Urinary bladder (tissue), 4 donors: ENCODE data around the gene PDPN. TPM values are rescaled to one million over a fixed set of nuclear protein-coding genes. Genes with fewer than 3 reads are reported as not detected.
"Not testable (repeated sequence)": the region's sequence is repeated elsewhere in the genome, so short reads cannot be mapped to it uniquely, and the experiment has no call there.

Experiments
- DNase-seq: peaks from one replicate; pipeline ENCODE4 v3.0.0-alpha.2; 2015; ENCODE audit errors: extremely low spot score
- H3K27ac ChIP-seq: one replicate; pipeline ENCODE4 v1.5.1; 2013; ENCODE audit warnings: low read depth, mild to moderate bottlenecking, moderate library complexity
- H3K36me3 ChIP-seq: one replicate; pipeline ENCODE4 v1.6.1; 2013; ENCODE audit warnings: mild to moderate bottlenecking, moderate library complexity; ENCODE audit not compliant: insufficient read depth
- H3K4me1 ChIP-seq: one replicate; pipeline ENCODE4 v1.6.1; 2013; ENCODE audit warnings: mild to moderate bottlenecking, moderate library complexity; ENCODE audit not compliant: insufficient read depth
- H3K4me3 ChIP-seq: one replicate; pipeline ENCODE4 v1.5.1; 2013; ENCODE audit warnings: low read depth, low read length
- WGBS: extraction: QIAGEN DNeasy Blood & Tissue Kit; methylation state at CpG from one replicate; pipeline ENCODE4 v1.1.7; 2013; 5-methylcytosine and 5-hydroxymethylcytosine counted together
- polyA plus RNA-seq: library from polyadenylated mRNA; stranded (reverse); fragments of 200-250 nt; gene quantifications from one replicate; pipeline ENCODE4 v1.2.3, GENCODE V29; 2013
- total RNA-seq: library from RNA; depleted of rRNA; stranded (reverse); fragments of >200 nt; gene quantifications from one replicate; pipeline ENCODE4 v1.2.3, GENCODE V29; 2014
- donor health status: healthy with polysubstance abuse.
- donor health status: healthy.

PDPN gene
- total and polyA plus RNA-seq, 2 donors = 19.1 to 96.8 TPM

DNA sequence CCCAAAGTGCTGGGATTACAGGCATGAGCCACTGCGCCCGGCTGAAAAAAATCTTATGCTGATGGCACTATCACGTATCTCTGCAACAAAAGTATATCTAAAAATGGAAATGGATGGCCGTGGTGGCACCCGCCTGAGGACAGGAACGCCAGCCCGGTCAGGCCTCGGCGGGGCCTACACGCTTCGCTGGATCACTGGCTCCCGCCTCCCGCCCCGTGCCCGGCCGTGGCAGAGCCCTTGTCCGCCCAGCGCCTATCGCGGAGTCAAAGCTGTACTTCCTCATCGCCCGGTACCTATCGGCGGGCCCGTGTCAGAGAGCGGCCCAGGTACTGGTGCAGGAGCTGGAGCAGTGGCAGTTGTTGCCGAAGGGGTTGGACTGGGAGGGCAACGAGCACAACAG, 28.8 kb upstream of the PDPN start:
- Histone ChIP-seq H3K4me1 (no peaks in the 10 kb centered on the region), H3K27ac (no peak overlapping the region), H3K4me3 (no peak overlapping the region), H3K36me3 (no peaks in the 10 kb centered on the region)
- 98% methylated on average over 28 of the region's 28 CpGs for WGBS
- DNase-seq = no peak

DNA sequence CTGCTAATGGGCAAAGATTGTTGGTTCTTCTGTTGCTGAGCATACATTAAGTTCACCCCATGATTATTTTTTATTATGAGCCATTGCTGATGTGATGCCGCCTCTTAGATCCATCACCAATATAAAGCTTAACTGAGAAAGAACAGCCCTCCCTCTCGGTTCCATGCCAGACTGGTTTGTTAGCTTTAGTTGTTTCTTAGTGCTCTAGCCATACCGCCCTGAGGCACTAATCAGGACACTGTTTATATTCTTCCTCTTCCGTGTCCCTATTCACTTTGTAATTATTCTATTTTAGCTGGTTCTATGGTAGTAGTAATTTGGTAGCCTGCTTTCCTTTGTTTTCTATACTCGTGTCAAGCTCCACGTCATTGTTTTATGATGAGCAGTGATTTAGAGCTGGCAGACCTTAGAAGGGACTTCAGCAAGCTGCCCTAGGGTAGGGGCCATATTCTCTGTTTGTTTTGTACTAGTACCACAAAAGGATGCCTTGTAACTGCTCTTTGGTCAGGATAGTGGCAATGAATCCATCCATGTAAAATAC, 27.3 kb upstream of the PDPN start:
- no peak for DNase-seq
- Histone ChIP-seq H3K36me3 (no peaks in the 10 kb centered on the region), H3K4me1 (no peaks in the 10 kb centered on the region), H3K4me3 (no peak overlapping the region), H3K27ac (no peak overlapping the region)
- WGBS = 64% methylated on average over 6 of the region's 6 CpGs

DNA sequence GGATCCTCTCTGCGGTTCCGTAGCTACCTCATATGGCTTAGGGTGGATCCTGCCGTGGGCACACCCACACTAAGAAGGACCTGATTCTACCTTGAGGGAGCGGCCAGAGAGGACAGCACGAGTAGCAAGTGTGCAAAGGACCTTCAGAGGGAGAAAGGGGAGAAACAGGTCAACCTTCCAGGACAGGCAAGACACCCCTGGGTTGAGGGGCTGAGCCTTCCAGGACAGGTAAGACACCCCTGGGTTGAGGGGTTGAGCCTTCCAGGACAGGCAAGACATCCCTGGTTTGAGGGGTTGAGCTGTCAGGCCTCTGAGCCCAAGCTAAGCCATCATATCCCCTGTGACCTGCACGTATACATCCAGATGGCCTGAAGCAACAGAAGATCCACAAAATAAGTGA, 23.1 kb upstream of the PDPN start:
- 92% methylated on average over 6 of the region's 6 CpGs for WGBS
- no peak for DNase-seq

DNA sequence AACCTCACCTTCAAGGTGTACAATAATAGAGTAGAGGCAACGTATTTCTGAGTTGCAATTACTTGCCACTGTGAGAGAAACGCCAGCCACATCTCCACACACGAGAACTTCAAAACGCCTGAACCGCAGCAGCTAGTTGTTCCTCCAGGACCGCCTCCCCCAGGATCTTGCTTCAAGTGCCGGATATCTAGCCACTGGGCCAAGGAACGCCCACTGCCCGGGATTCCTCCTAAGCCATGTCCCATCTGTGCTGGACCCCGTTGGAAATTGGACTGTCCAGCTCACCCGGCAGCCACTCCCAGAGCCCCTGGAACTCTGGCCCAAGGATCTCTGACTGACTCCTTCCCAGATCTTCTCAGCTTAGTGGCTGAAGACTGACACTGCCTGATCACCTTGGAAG, 20.7 kb upstream of the PDPN start:
- WGBS = 91% methylated on average over 11 of the region's 11 CpGs
- H3K4me1 ChIP-seq, DNase-seq, H3K27ac ChIP-seq, H3K4me3 ChIP-seq, H3K36me3 ChIP-seq: not testable (repeated sequence)

More for the DNA sequence above, 23.1 kb upstream of the PDPN start:
- no peak overlapping the region for H3K4me3 ChIP-seq
- H3K36me3 ChIP-seq = no peaks in the 10 kb centered on the region
- H3K27ac ChIP-seq = no peak overlapping the region
- no peaks in the 10 kb centered on the region for H3K4me1 ChIP-seq

DNA sequence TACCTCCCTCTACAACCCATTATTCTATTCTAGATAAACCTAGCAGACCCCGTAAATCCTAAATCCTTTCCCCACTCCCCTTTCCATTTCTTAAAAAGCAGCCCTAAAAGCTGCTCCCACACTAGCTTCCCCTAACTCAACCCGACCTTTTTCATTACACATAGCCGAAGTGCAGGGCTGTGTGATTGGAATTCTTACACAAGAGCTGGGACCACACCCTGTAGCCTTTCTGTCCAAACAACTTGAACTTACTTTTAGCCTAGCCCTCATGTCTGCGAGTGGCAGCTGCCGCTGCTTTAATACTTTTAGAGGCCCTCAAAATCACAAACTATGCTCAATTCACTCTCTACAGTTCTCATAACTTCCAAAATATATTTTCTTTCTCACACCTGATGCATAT, 19.6 kb upstream of the PDPN start:
- no peak for DNase-seq
- H3K36me3 ChIP-seq = no peaks in the 10 kb centered on the region
- H3K4me3 ChIP-seq = no peak overlapping the region
- no peaks in the 10 kb centered on the region for H3K4me1 ChIP-seq
- 75% methylated on average over 5 of the region's 5 CpGs for WGBS
- H3K27ac ChIP-seq = no peak overlapping the region

DNA sequence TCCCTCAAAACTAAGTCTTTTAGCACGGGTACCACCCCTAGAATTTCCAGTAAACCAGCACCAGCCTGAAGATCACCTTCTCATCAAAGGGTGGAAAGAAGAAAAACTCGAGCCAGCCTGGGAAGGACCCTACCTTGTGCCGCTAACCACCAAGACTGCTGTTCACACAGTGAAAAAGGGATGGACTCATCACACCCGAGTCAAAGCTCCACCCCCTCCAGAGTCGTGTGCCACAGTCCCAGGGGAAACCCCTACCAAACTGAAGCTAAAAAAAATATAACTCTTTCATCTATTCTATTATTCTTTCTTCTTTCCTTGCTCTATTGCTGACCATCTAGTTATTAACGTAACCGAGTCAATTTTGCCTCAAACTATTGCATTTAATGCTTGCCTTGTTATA, 13.2 kb upstream of the PDPN start:
- not testable (repeated sequence) for H3K27ac ChIP-seq, DNase-seq, H3K36me3 ChIP-seq, H3K4me3 ChIP-seq, H3K4me1 ChIP-seq
- WGBS = 59% methylated on average over 7 of the region's 7 CpGs

DNA sequence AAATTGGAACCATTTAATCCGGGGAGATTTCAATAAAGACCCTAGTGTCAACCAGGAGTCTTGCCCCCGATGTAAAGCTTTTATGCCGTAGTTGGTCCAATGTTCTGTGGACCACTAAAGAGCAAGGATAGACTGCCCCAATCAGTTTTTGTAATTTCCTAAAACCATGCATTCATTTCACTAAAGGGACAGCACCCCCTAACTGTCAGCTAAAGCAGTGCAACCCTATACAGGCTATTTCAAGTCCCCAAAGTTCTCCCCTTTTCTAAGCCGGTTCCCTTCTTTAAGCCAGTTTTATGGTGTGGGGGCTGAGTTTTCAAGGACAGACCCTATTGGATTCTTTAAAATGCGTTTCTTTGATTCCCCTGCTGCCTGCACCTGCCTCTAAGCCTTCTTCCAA, 12.7 kb upstream of the PDPN start:
- 71% methylated on average over 5 of the region's 5 CpGs for WGBS
- Histone ChIP-seq H3K4me1 (no peaks in the 10 kb centered on the region), H3K4me3 (no peak overlapping the region), H3K36me3 (no peaks in the 10 kb centered on the region), H3K27ac (no peak overlapping the region)
- no peak for DNase-seq

DNA sequence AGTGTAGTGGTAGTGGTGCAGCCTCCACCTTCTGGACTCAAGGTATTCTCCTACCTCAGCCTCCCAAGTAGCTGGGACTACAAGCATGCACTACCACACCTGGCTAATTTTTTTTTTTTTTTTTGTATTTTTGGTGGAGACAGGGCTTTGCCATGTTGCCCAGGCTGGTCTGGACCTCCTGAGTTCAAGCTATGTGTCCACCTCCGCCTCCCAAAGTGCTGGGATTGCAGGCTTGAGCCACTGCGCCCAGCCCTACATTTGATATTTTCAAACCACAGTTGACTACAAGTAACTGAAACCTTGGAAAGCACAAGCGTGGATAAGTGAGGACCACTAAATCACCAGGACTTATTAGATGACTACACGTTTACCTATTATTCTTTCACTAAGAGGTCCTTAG, 10.0 kb upstream of the PDPN start:
- H3K27ac ChIP-seq = no peak overlapping the region
- no peak overlapping the region for H3K4me3 ChIP-seq
- DNase-seq = no peak
- H3K36me3 ChIP-seq = no peaks in the 10 kb centered on the region
- H3K4me1 ChIP-seq = no peaks in the 10 kb centered on the region
- 74% methylated on average over 4 of the region's 4 CpGs for WGBS

DNA sequence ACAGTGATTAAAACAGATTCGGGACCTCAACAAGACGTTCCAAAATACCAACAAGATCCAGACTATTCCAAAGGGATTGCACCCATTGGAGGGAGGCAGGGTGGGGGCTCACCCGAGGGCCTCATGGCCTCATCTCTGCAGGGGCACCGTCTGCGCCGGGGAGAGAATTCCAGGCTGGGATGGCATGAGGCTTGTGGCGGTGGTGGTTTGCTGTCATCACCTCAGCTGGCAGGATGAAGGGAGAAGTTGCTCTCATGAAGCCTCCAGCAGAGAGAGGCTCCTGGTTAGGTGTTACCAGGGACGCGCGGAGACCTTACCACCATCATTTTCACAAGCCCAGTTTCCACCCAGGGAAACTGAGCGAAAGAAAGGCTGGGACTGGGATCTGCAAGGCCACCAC, 6.7 kb upstream of the PDPN start:
- Histone ChIP-seq H3K36me3 (no peaks in the 10 kb centered on the region), H3K4me3 (no peak overlapping the region), H3K27ac (no peak overlapping the region), H3K4me1 (no peaks in the 10 kb centered on the region)
- WGBS = 66% methylated on average over 11 of the region's 11 CpGs
- no peak for DNase-seq

DNA sequence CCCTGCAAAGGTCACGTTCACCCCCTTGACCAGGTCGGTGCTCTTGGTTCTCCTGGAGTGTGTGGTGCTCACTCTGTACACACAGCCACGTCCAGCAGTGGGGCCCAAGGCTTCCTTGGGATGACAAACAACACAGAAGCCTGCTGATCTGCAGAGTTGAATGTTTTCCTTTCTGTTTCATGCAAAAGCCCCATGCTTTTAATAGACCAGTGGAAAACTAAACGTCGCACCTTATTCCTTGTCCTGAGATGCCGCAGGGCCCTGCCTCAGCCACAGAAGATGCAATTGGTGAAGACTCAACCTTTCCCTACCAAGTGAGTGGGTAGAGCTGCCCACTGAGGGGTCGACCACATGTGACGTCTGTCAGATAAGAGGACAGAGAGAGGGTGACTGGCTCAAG, 5.8 kb upstream of the PDPN start:
- Histone ChIP-seq H3K27ac (no peak overlapping the region), H3K4me1 (no peaks in the 10 kb centered on the region), H3K4me3 (no peak overlapping the region), H3K36me3 (no peaks in the 10 kb centered on the region)
- 81% methylated on average over 8 of the region's 8 CpGs for WGBS
- no peak for DNase-seq

DNA sequence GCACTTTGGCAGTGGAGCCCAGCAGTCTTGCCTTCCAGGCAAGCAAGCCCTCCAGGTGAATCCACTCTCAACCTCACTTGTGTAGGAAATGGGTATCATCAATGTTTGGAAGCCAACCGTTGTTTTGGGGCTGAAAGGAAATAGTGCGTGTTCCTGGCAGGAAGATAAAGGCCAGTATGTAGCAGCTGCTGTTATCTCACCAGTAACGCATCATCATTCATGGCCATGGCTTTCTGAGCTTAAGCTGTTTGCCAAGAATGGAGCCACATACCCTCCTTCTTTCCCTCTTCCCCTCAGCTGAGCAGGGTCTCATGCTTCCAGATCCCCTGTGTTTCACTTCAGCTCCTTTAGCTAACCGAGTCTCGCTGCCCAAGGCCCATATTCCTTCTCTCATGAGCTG, 2.2 kb upstream of the PDPN start:
- H3K27ac ChIP-seq = no peak overlapping the region
- no peak for DNase-seq
- no peaks in the 10 kb centered on the region for H3K36me3 ChIP-seq
- no peak overlapping the region for H3K4me3 ChIP-seq
- H3K4me1 ChIP-seq = no peaks in the 10 kb centered on the region
- WGBS = 89% methylated on average over 5 of the region's 5 CpGs

DNA sequence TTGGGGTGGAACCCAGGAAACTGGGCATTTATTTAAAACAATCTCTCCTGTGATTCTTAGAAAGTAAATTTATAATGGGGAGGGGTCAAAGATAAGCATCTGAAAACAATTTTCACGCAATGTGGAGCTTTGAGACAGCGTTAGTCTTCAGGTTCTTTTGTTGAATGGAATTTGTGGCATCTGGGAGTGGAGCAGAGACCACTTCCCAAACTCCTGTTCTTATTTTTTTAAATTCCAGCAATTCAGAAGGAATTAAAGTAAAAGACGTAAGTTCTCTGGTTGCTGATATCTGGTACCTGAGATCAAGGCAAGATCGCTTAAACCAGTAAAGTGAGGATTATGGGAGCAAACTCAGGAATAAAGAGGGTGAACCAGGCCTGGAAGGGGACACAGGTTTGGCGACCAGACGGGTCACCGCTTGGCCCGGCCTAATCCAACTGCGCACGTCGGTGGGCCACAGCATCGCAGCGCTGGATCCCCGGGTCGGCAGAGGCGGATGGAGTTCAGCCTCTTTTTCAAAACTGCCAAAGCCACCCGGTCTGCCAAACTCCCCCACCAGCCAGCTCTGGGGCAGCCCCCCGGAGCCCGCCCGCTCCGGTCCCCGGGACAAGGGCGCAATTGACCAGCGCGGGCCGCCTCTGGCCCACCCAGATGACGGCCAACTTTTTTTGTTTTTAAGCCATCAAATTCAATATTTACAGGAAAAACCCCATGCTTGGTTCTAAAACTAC, 754 bp upstream of the PDPN start:
- H3K4me1 ChIP-seq = no peaks in the 10 kb centered on the region
- H3K4me3 ChIP-seq = no peak overlapping the region
- WGBS = 55% methylated on average over 27 of the region's 27 CpGs
- no peaks in the 10 kb centered on the region for H3K36me3 ChIP-seq
- DNase-seq = no peak
- H3K27ac ChIP-seq = no peak overlapping the region

DNA sequence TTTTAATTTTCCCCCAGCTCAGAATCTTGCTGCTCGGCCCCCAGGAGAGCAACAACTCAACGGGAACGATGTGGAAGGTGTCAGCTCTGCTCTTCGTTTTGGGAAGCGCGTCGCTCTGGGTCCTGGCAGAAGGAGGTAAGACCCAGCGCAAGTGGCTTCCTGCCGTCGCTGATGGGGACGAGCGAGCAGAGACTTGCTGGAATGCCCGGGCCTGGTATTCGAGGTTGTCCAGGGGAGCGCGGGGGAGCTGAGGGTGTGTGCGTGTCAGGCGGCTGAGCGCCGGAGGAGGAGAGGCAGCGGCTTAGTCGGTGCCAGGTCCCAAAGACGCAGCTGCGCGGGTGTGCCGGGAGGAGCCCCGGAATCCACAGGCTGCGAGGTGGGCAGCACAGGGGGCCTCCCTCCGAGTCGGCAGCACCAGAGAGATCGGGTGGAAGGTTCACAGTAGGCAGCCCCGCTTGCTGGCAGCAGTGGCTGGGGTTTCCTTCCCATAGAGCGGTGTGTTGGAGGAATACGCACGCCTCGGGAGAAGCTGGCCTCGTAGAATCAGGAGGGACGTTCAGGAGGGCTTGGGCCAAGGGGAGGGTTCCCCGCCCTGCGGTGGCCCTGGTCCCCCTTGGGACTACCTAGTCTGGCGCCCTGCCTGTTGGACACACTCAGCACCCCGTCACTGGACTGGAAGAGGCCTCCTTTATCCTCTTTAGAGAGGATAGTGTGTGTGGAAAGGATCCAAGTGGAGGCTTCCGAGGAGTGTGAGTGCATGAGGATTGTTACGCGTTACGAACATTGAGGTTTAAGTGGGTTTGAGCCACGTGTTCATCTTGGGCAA, 547 bp downstream of the PDPN start:
- Histone ChIP-seq H3K36me3 (no peaks in the 10 kb centered on the region), H3K4me3 (peak overlapping the region; percentile 37), H3K27ac (peak overlapping the region; percentile 65), H3K4me1 (no peaks in the 10 kb centered on the region)
- peak; percentile 42 for DNase-seq
- 9% methylated on average over 47 of the region's 47 CpGs for WGBS
